Activated CD4-positive, alpha-beta T cell treated with anti-CD3 and anti-CD28 coated beads for 4 hours (primary cell): ENCODE data around the gene RNF17.

Experiments used
- DNase-seq, 2 donors: peaks; one replicate each; pipeline ENCODE4 v3.0.0-alpha.2; 2020

Gene RNF17

DNA sequence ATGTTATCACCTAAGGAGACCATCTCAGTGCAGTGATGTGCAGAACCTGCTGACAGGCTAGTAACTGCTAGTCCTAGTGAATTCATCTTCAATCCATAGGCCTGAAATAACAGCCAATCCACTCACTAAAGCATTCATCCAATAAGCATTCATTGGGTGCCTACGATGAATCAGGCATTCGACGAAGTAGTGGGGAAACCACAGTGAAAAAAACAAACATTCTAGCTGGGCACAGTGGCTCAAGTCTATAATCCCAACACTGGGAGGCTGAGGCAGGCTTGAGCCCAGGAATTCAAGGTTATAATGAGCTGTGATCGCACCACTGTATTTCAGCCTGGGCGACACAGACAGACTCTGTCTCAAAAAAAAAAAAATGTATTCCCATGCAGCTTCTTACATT is 135.6 kb downstream of the RNF17 start:
- no peak for DNase-seq

GRCh38 chr13:24900507-24900906 is 136.5 kb downstream of the RNF17 start:
- no peak for DNase-seq

- DNase-seq, result no peak
Observed at GRCh38 chr13:24905242-24905641, 141.3 kb downstream of the RNF17 start.

DNA sequence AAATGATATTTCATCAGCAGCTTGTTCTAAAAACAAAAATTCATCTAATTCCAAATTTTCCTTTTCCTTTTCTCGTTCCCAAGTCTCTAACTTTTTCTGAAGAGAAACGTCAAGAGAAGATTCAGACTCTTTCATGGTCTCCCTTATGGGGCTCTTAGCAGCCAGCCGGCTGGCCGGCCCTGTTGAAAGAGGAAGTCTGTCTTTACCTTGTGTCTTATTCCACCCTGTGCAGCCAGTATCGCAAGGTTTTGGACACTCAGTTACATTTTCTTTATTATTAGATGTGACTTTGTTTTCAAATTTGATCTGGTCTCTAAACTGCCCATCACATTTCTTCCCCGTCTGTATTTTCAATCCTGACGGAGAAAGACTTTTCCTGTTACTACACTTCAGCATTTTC is 142.3 kb downstream of the RNF17 start:
- no peak for DNase-seq

- no peak for DNase-seq
Observed at GRCh38 chr13:24910502-24911132, 146.6 kb downstream of the RNF17 start.

GRCh38 chr13:24911133-24911908 is 147.4 kb downstream of the RNF17 start:
- no peak for DNase-seq

- no peak for DNase-seq
Observed at GRCh38 chr13:24916464-24916863, 152.5 kb downstream of the RNF17 start.

GRCh38 chr13:24921003-24921402 is 157.0 kb downstream of the RNF17 start:
- no peak for DNase-seq

GRCh38 chr13:24921881-24922280 is 157.9 kb downstream of the RNF17 start:
- DNase-seq, result no peak

DNA sequence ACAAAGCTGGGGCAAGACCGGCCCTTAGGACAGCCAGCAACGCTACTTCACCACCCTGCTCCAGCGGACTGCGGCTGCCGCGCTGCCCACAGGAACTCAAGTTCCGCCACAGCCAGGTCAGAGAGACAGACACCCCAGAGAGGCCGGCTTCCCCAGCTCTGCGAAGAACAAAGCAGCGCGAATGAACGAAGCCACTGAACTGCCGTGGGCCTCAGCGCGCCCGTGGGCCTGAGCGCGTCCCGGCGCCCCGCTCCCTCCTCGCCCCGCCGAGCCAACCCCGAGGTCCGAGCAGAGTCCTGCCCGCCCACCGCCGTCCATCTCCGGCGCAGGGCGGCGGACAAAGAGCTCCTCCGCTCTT is 158.4 kb downstream of the RNF17 start:
- peak; percentile 2 to 12 for DNase-seq

GRCh38 chr13:24922745-24923591 is 159.0 kb downstream of the RNF17 start:
- peak; percentile 89 to 91 for DNase-seq

DNA sequence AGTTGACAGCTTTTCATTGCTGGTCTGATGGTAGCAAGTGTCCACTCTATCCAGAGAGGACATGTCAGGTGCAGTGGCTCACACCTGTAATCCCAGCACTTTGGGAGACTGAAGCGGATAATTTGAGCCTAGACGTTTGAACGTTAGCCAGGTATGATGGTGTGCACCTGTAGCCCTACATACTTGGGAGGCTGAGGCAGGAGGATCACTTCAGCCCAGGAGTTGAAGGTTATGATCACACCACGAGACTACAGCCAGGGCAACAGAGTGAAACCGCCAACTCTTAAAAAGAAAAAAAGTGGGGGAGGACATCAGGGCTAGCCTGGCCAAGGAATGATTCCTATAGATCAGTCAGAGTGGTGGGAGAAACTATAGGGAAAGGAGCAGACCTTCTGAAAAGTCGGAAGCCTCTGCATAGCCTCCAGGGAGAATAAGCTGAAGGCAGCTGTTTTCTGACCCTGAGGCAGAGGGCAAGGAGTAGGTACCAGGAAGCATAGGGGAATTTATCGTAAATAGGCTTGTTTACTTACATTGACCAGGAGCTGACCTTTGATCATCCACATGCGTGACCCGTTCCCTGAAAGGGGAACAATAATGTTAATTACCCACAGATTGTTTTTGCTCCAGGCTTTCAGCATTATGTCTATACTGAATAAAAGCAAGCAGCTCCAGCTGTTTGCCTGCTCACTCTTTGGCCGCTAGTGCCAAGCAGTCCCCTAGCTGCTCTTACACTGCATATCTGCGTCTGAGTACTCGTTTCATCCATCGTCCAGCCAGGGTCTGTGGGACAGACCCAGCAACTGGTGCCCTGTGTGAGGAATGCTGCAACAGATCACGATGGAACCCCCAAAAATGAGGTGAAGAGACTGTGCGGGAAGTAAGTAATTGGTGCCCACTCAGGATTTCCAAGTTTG is 161.6 kb downstream of the RNF17 start:
- no peak for DNase-seq

DNA sequence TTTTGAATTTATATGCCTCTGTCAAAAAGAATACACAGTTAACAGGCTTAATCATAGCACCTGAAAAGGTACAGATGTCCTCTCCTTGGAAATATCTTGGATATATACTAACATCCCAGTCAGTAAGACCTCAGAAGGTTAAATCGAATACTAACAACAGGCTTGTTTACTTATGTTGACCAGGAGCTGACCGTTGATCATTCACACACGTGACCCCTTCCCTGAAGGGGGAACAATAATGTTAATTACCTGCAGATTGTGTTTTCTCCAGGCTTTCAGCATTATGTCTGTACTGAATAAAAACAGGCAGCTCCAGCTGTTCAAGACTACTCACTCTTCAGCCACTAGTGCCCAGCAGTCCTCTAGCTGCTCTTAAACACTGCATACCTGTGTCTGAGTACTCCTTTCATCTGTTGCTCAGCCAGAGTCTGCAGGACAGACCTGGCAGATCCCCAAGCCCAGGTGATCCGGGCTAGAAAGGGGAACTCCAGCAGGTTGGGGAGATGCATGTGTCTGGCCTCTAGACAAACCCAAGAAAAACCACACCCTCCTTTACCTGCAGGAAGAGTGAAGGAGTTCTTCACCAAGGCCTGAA is 163.9 kb downstream of the RNF17 start:
- DNase-seq, result no peak

GRCh38 chr13:24929196-24929595 is 165.2 kb downstream of the RNF17 start:
- no peak for DNase-seq
